K562 (cell line): ENCODE measurements around the gene CHAD. TPM values are rescaled to one million over a fixed set of nuclear protein-coding genes. Genes with fewer than 3 reads are reported as not detected.

Experiments used
- ATAC-seq: fragments of 200-7000 bp; cut with Tn5 transposase; 3 replicates; pipeline ENCODE4 v1.9.1; 2020; ENCODE audit warnings: moderate library complexity
- BruUV-seq: library from RNA; stranded (reverse); fragments of 400-500 nt; replicated peaks from 2 replicates; lab custom pipeline; 2021; lab: Mats Ljungman, UMichigan
- CTCF ChIA-PET: fragments of 300-600 bp; formaldehyde crosslinking; extraction: SDS; loops from one replicate; lab custom pipeline; 2021; ENCODE audit warnings: low intra/inter-chr PET ratio; lab: Yijun Ruan, JAX
- POLR2A ChIA-PET: fragments of 300-600, 350-650 bp; sonication (Branson Sonifier 250); formaldehyde crosslinking; extraction: SDS; loops from one replicate; lab custom pipeline; 2021; ENCODE audit warnings: antibody characterized with exemption, inconsistent platforms; lab: Yijun Ruan, JAX
- DNase-seq, 4 experiments: peaks; one replicate each; pipeline versions ENCODE4 v3.0.0 to v3.0.0-alpha.2; 2011 to 2018; ENCODE audit warnings: low spot score in 3 of 4, mixed read lengths in 3 of 4; ENCODE audit errors: extremely low read depth in 1 of 4
- FAIRE-seq: peaks from 2 replicates; lab custom pipeline; 2011; peaks lifted over from hg19 to GRCh38; lab: Jason Lieb, UNC
- H2AFZ ChIP-seq: 2 replicates; pipeline ENCODE4 v1.6.0; 2011; ENCODE audit warnings: low read depth, low read length, control low read depth, inconsistent platforms
- H3K27ac ChIP-seq: fragments of 200-600 bp; 3 replicates; pipeline ENCODE4 v1.8.0; 2011; ENCODE audit warnings: low read depth, mild to moderate bottlenecking, control low read depth, inconsistent platforms, low read length, moderate library complexity, mixed read lengths; ENCODE audit errors: extremely low read depth
- H3K27me3 ChIP-seq, 2 experiments: fragments of 300-600 bp in 1 of 2; 2 replicates in 1 of 2; 3 replicates in 1 of 2; pipeline versions ENCODE4 v1.6.0 to v1.8.0; 2011; ENCODE audit warnings: inconsistent platforms in 2 of 2, low read length in 2 of 2, mild to moderate bottlenecking in 1 of 2, mixed read lengths in 1 of 2, moderate library complexity in 1 of 2; ENCODE audit not compliant: control insufficient read depth in 2 of 2, insufficient read depth in 2 of 2
- H3K36me3 ChIP-seq: fragments of 300-600 bp; 3 replicates; pipeline ENCODE4 v1.8.0; 2011; ENCODE audit warnings: mild to moderate bottlenecking, low read length, inconsistent platforms; ENCODE audit not compliant: control insufficient read depth, insufficient read depth
- H3K4me1 ChIP-seq, 2 experiments: fragments of 200-600 bp in 1 of 2; replicated peaks in 1 of 2; 2 replicates in 1 of 2; 3 replicates in 1 of 2; pipeline versions ENCODE4 v1.5.1 to v1.8.0; 2011; ENCODE audit warnings: inconsistent platforms in 2 of 2, low read length in 2 of 2, mild to moderate bottlenecking in 1 of 2, mixed read lengths in 1 of 2, moderate library complexity in 1 of 2; ENCODE audit not compliant: control insufficient read depth in 2 of 2, insufficient read depth in 2 of 2
- H3K4me2 ChIP-seq: 2 replicates; pipeline ENCODE4 v1.6.1; 2011; ENCODE audit warnings: low read length, control low read depth, inconsistent platforms, mixed read lengths; ENCODE audit not compliant: insufficient read depth
- H3K4me3 ChIP-seq: fragments of 200-600 bp; sonication (generic), shearing (Covaris generic); 2 replicates; pipeline ENCODE4 v1.5.1; 2016; ENCODE audit warnings: control low read depth, inconsistent platforms
- H3K79me2 ChIP-seq: fragments of 200-600 bp; 3 replicates; pipeline ENCODE4 v1.8.0; 2011; ENCODE audit warnings: low read length, inconsistent platforms; ENCODE audit not compliant: control insufficient read depth, insufficient read depth
- H3K9ac ChIP-seq, 2 experiments: 2 replicates each; pipeline versions ENCODE4 v1.6.0 to v1.6.1; 2011; ENCODE audit warnings: low read depth in 2 of 2, low read length in 2 of 2, control low read depth in 1 of 2, inconsistent platforms in 1 of 2, mild to moderate bottlenecking in 1 of 2, mixed read lengths in 1 of 2; ENCODE audit not compliant: insufficient read depth in 1 of 2
- H3K9me1 ChIP-seq: one replicate; pipeline ENCODE4 v1.6.0; 2011; ENCODE audit warnings: inconsistent platforms, mild to moderate bottlenecking, low read length, moderate library complexity; ENCODE audit not compliant: control insufficient read depth, insufficient read depth
- H3K9me3 ChIP-seq: replicated peaks from 2 replicates; pipeline ENCODE4 v1.5.1; 2011; ENCODE audit warnings: low read depth, low read length, inconsistent platforms; ENCODE audit not compliant: control insufficient read depth, insufficient read depth
- H4K20me1 ChIP-seq: replicated peaks from 2 replicates; pipeline ENCODE4 v1.6.1; 2011; ENCODE audit warnings: low read length, inconsistent platforms, mixed read lengths; ENCODE audit not compliant: control insufficient read depth, insufficient read depth
- ARID1B ChIP-seq: fragments of 450-650 bp; IDR thresholded peaks from 2 replicates; pipeline ENCODE4 v1.6.1; 2016; ENCODE audit warnings: antibody characterized with exemption, mild to moderate bottlenecking, inconsistent platforms
- FOXJ3 ChIP-seq: sonication (generic); formaldehyde crosslinking; IDR thresholded peaks from 2 replicates; pipeline ENCODE4 v1.4.0; 2020; ENCODE audit warnings: mild to moderate bottlenecking, missing genetic modification reagents
- HIVEP1 ChIP-seq: fragments of 250-450 bp; sonication (Bioruptor Pico); IDR thresholded peaks from 2 replicates; pipeline ENCODE4 v1.4.0; 2020; ENCODE audit warnings: mild to moderate bottlenecking
- RBM14 ChIP-seq: fragments of 200-400 bp; formaldehyde crosslinking; IDR thresholded peaks from 2 replicates; pipeline ENCODE4 v1.6.1; 2018; ENCODE audit warnings: low read depth, mild to moderate bottlenecking, low read length, moderate library complexity, borderline replicate concordance; ENCODE audit not compliant: insufficient read depth
- SLC30A9 ChIP-seq: fragments of 250-450 bp; sonication (Bioruptor Pico); IDR thresholded peaks from 2 replicates; pipeline ENCODE4 v1.8.0; 2022; ENCODE audit warnings: mild to moderate bottlenecking, moderate library complexity
- ZNF253 ChIP-seq: fragments of 250-450 bp; sonication (Bioruptor Pico); conservative IDR thresholded peaks from 2 replicates; pipeline ENCODE4 v1.6.1; 2021; ENCODE audit warnings: mild to moderate bottlenecking
- ZNF41 ChIP-seq: fragments of 250-450 bp; sonication (Bioruptor Pico); conservative IDR thresholded peaks from 2 replicates; pipeline ENCODE4 v1.4.0; 2020; ENCODE audit warnings: mild to moderate bottlenecking
- WGBS: fragments of 100-300 bp; shearing (Covaris generic); methylation state at CpG from one replicate; pipeline ENCODE4 v1.1.6; 2016; ENCODE audit warnings: low coverage, mixed read lengths; ENCODE audit not compliant: insufficient coverage; ENCODE audit errors: missing lambda C conversion rate; 5-methylcytosine and 5-hydroxymethylcytosine counted together
- in situ Hi-C: fragments of 300-500 bp; cut with MboI; formaldehyde crosslinking; loops from 4 replicates; pipeline ENCODE4 v1.15.0; 2018; ENCODE audit warnings: inconsistent platforms, mixed read lengths
- intact Hi-C: fragments of 100-400 bp; cut with micrococcal nuclease; formaldehyde crosslinking; loops from 2 replicates; pipeline ENCODE4 v1.14.2; 2022
- polyA plus RNA-seq, 8 experiments: library from polyadenylated mRNA; depleted of rRNA in 4 of 8; stranded (reverse) in 5 of 8; unstranded in 3 of 8; fragments of >200 nt; fragmentation: Nextera tagmentation in 2 of 8; fragmentation: Illumina TruSeq in 1 of 8; extraction: Ambion mirVana in 2 of 8; extraction: Trizol in 1 of 8; gene quantifications; 2 replicates each; pipeline versions ENCODE4 v1.2.1 to v1.2.3, GENCODE V29; 2011 to 2014; ENCODE audit warnings: inconsistent platforms in 1 of 8, missing spikeins in 1 of 8
- total RNA-seq, 7 experiments: library from RNA; depleted of rRNA in 6 of 7; stranded (reverse); fragments of >200 nt in 6 of 7; fragmentation: Illumina TruSeq in 2 of 7; extraction: Trizol in 2 of 7; gene quantifications; 2 replicates each; pipeline versions ENCODE4 v1.2.1 to v1.2.3, GENCODE V29; 2011 to 2021; ENCODE audit warnings: low replicate concordance in 1 of 7
- TF ChIP-seq, protein P1 (sequence below): fragments of 250-450 bp; sonication (Bioruptor Pico); IDR thresholded peaks from 2 replicates; pipeline ENCODE4 v1.9.0; 2021; ENCODE audit warnings: mild to moderate bottlenecking
- TF ChIP-seq, protein P2 (sequence below), 3 experiments: fragments of 200-800 bp in 1 of 3; fragments of 250-450 bp in 1 of 3; fragments of 450-650 bp in 1 of 3; sonication (Bioruptor Pico) in 1 of 3; sonication (Bioruptor generic) in 1 of 3; formaldehyde crosslinking in 1 of 3; IDR thresholded peaks; 2 replicates each; pipeline versions ENCODE4 v1.6.1 to v1.8.0; 2016 to 2022; ENCODE audit warnings: mild to moderate bottlenecking in 2 of 3, missing genetic modification characterization in 2 of 3, missing compliant biosample characterization in 1 of 3, moderate library complexity in 1 of 3
- TF ChIP-seq, protein P3 (sequence below): sonication (generic); formaldehyde crosslinking; IDR thresholded peaks from 2 replicates; pipeline ENCODE4 v1.8.0; 2023; ENCODE audit warnings: mild to moderate bottlenecking, missing genetic modification reagents

Gene CHAD
- total and polyA plus RNA-seq, 9 of the 15 experiments (the other 6 are each of a cell fraction or from before 2014, with no cell fraction given): not detected

DNA sequence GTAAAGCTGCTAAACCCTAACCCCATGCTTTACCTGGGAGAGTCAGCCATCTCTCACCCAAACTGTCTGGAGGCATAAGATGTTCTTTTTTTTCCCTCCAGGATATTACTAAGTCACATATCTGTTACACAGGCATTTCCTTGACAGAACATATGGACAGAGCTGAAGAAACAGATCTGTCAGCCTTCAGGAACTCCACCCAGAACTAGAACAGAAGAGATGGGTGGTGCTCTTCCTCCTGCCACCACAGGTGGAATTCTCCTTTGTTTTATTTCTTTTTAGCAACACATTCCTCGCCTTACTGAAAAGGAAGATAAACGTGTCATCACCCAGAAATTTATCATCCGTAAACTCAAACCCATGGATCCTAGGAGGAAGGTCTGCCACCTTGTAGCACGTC is 48.3 kb upstream of the CHAD start:
- in situ Hi-C loops: no loop called here
- no peak overlapping the region for H3K4me3 ChIP-seq
- ChIA-PET CTCF (no interaction called here), POLR2A (interaction anchor here (1.0 kb wide), 1 partner anchor 15 kb away, joined by 3 read pairs; no protein-coding TSS in a partner anchor)
- 18% methylated on average over 4 of the region's 4 CpGs for WGBS
- DNase-seq (no peak), FAIRE-seq (no peak), ATAC-seq (no peak)
- H3K9me3 ChIP-seq: no peaks in the 10 kb centered on the region
- H3K27ac ChIP-seq: no peak overlapping the region
- no TSS peak for BruUV-seq
- H3K4me2 ChIP-seq: no peak overlapping the region
- H3K4me1 ChIP-seq: no peaks in the 10 kb centered on the region
- no peaks in the 10 kb centered on the region for H3K36me3 ChIP-seq
- H3K79me2 ChIP-seq: no peaks in the 10 kb centered on the region
- intact Hi-C loops: no loop called here
- no peaks in the 10 kb centered on the region for H3K9me1 ChIP-seq
- peaks cover 12 to 31% of the 10 kb centered on the region in 2 experiments; a peak in 3 of 5 replicates for H3K27me3 ChIP-seq
- no peak overlapping the region for H2AFZ ChIP-seq
- H3K9ac ChIP-seq: no peak overlapping the region
- H4K20me1 ChIP-seq: no peaks in the 10 kb centered on the region
- TF ChIP-seq, protein P1, sequence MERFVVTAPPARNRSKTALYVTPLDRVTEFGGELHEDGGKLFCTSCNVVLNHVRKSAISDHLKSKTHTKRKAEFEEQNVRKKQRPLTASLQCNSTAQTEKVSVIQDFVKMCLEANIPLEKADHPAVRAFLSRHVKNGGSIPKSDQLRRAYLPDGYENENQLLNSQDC (CRISPR knock-in tag): no peak
- TF ChIP-seq FOXJ3 (CRISPR knock-in tag): no peak
- TF ChIP-seq, protein P2, sequence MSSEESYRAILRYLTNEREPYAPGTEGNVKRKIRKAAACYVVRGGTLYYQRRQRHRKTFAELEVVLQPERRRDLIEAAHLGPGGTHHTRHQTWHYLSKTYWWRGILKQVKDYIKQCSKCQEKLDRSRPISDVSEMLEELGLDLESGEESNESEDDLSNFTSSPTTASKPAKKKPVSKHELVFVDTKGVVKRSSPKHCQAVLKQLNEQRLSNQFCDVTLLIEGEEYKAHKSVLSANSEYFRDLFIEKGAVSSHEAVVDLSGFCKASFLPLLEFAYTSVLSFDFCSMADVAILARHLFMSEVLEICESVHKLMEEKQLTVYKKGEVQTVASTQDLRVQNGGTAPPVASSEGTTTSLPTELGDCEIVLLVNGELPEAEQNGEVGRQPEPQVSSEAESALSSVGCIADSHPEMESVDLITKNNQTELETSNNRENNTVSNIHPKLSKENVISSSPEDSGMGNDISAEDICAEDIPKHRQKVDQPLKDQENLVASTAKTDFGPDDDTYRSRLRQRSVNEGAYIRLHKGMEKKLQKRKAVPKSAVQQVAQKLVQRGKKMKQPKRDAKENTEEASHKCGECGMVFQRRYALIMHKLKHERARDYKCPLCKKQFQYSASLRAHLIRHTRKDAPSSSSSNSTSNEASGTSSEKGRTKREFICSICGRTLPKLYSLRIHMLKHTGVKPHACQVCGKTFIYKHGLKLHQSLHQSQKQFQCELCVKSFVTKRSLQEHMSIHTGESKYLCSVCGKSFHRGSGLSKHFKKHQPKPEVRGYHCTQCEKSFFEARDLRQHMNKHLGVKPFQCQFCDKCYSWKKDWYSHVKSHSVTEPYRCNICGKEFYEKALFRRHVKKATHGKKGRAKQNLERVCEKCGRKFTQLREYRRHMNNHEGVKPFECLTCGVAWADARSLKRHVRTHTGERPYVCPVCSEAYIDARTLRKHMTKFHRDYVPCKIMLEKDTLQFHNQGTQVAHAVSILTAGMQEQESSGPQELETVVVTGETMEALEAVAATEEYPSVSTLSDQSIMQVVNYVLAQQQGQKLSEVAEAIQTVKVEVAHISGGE (CRISPR knock-in tag; IDR thresholded peaks at IDR 0.05): no peak
- TF ChIP-seq, protein P3, sequence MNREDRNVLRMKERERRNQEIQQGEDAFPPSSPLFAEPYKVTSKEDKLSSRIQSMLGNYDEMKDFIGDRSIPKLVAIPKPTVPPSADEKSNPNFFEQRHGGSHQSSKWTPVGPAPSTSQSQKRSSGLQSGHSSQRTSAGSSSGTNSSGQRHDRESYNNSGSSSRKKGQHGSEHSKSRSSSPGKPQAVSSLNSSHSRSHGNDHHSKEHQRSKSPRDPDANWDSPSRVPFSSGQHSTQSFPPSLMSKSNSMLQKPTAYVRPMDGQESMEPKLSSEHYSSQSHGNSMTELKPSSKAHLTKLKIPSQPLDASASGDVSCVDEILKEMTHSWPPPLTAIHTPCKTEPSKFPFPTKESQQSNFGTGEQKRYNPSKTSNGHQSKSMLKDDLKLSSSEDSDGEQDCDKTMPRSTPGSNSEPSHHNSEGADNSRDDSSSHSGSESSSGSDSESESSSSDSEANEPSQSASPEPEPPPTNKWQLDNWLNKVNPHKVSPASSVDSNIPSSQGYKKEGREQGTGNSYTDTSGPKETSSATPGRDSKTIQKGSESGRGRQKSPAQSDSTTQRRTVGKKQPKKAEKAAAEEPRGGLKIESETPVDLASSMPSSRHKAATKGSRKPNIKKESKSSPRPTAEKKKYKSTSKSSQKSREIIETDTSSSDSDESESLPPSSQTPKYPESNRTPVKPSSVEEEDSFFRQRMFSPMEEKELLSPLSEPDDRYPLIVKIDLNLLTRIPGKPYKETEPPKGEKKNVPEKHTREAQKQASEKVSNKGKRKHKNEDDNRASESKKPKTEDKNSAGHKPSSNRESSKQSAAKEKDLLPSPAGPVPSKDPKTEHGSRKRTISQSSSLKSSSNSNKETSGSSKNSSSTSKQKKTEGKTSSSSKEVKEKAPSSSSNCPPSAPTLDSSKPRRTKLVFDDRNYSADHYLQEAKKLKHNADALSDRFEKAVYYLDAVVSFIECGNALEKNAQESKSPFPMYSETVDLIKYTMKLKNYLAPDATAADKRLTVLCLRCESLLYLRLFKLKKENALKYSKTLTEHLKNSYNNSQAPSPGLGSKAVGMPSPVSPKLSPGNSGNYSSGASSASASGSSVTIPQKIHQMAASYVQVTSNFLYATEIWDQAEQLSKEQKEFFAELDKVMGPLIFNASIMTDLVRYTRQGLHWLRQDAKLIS: no peak
- TF ChIP-seq ARID1B: no peak
- no peak for TF ChIP-seq ZNF253 (CRISPR knock-in tag)
- no peak for TF ChIP-seq HIVEP1 (CRISPR knock-in tag)
- TF ChIP-seq RBM14: no peak
- TF ChIP-seq SLC30A9 (CRISPR knock-in tag): no peak
- TF ChIP-seq ZNF41 (CRISPR knock-in tag): no peak
